COLO668 (cell line): ENCODE data around the gene DMAC2.
"Not testable (repeated sequence)": the region's sequence is repeated elsewhere in the genome, so short reads cannot be mapped to it uniquely, and the experiment has no call there.

ENCODE experiments used
- DNase-seq: peaks from one replicate; lab custom pipeline; 2025; ENCODE audit not compliant: unreplicated experiment; lab: John Stamatoyannopoulos, UW

Gene DMAC2

GRCh38 chr19:41439441-41440222 is at the start of gene DMAC2:
Gene DMAC2 (minus strand): TSS chr19:41439912. CDS start chr19:41439899, 13 bp downstream.
- DNase-seq: peak; percentile 98

GRCh38 chr19:41486953-41487352 is 47.2 kb upstream of the DMAC2 start:
- not testable (repeated sequence) for DNase-seq

- no peak for DNase-seq
Measured at GRCh38 chr19:41484822-41485221, 45.1 kb upstream of the DMAC2 start.

GRCh38 chr19:41480336-41480735 is 40.6 kb upstream of the DMAC2 start:
- no peak for DNase-seq

GRCh38 chr19:41479757-41480191 is 40.1 kb upstream of the DMAC2 start:
- DNase-seq: no peak

GRCh38 chr19:41478875-41479756 is 39.4 kb upstream of the DMAC2 start:
- DNase-seq: no peak

GRCh38 chr19:41478171-41478570 is 38.5 kb upstream of the DMAC2 start:
- no peak for DNase-seq

- DNase-seq: no peak
Measured at GRCh38 chr19:41476583-41476982, 36.9 kb upstream of the DMAC2 start.

GRCh38 chr19:41463257-41464256 is 23.8 kb upstream of the DMAC2 start:
- not testable (repeated sequence) for DNase-seq

- DNase-seq: no peak
Measured at GRCh38 chr19:41462497-41462896, 22.8 kb upstream of the DMAC2 start.

- no peak for DNase-seq
Measured at GRCh38 chr19:41457241-41457640, 17.5 kb upstream of the DMAC2 start.

- DNase-seq: no peak
Measured at GRCh38 chr19:41456342-41456918, 16.7 kb upstream of the DMAC2 start.

- DNase-seq: no peak
Measured at GRCh38 chr19:41455936-41456335, 16.2 kb upstream of the DMAC2 start.

GRCh38 chr19:41452584-41453275 is 13.0 kb upstream of the DMAC2 start:
- no peak for DNase-seq

GRCh38 chr19:41449865-41450178 is 10.1 kb upstream of the DMAC2 start:
- no peak for DNase-seq

GRCh38 chr19:41449079-41449864 is 9.6 kb upstream of the DMAC2 start:
- DNase-seq: peak; percentile 59

GRCh38 chr19:41447732-41448332 is 8.1 kb upstream of the DMAC2 start:
- DNase-seq: no peak

GRCh38 chr19:41445575-41445974 is 5.9 kb upstream of the DMAC2 start:
- DNase-seq: no peak
